HG03354 (cell line): ENCODE data around the gene MRNIP.
"Not testable (repeated sequence)": the region's sequence is repeated elsewhere in the genome, so short reads cannot be mapped to it uniquely, and the experiment has no call there.

Experiments used
- ATAC-seq: cut with Tn5 transposase; IDR thresholded peaks from one replicate; pipeline ENCODE4 v1.9.1; 2021; ENCODE audit warnings: mild to moderate bottlenecking; ENCODE audit not compliant: unreplicated experiment, poor library complexity, severe bottlenecking

Gene MRNIP

GRCh38 chr5:179873588-179874110 is 15.0 kb upstream of the MRNIP start:
- ATAC-seq, result no peak

DNA sequence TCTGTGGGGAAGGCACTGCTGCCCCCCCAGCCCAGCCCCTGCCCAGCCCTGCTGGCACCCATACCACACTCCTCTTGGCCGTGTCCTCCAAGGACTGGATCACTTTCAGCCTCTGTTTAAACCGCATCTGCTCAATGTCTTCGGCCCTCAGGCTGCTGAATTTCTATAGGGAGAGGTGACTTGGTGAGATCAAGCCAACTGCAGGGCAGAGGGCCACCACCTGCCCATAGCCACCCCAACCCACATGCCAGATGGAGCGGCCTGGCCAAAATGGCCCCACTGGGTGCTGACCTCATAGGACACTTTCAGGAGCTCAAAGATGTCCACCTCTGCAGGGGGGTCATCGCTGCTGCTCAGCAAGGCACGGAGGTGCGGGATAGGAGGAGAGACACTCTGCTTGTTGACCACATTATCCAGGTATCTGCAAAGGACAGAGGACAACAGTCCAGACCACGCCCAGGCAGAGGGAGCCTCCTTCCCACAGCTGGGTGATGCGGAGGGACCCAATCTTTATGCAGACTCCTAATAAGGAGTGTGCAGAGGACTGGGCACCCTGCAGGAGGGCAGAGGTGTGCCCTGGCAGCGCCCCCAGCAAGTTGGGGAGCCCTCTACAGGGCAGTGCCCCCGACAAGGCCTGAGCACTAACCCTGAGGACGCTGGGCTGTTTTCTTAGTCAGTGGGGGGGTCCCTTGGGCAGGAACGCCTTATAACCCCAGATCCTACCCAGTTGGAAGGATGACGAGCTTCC is 14.4 kb upstream of the MRNIP start:
- ATAC-seq, result no peak

DNA sequence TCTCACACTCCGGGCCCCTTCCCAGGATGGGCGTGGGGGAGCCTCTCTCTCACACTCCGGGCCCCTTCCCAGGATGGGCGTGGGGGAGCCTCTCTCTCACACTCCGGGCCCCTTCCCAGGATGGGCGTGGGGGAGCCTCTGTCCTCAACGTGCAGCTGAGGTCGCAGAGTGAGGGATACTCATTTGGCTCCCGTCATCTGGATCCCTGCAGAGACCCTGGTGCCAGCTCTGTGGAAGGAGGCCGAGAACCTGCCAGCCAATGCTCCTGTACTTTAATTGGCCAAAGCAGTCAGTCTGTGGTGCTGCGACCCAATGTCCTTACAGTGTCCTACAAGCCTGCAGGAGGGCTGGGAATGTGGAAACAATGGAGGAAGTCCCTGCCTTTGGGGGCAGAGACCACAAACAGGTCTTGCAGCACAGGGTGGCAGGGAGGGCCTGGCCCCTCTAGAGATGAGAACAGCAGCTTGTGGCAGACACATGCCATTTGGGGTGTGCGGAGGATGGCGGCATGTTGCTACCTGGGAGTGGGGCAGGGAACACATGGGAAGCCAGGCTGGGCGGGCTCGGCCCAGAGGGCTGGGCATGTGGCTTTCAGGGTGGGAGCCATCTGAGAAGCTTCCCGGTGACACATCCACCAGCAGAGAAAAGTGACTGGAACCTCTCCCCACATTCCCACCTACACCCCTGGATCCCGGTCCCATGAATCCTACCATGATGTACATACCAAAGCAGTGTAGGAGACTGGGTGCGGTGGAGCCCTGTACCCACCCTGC is 13.6 kb upstream of the MRNIP start:
- no peak for ATAC-seq

DNA sequence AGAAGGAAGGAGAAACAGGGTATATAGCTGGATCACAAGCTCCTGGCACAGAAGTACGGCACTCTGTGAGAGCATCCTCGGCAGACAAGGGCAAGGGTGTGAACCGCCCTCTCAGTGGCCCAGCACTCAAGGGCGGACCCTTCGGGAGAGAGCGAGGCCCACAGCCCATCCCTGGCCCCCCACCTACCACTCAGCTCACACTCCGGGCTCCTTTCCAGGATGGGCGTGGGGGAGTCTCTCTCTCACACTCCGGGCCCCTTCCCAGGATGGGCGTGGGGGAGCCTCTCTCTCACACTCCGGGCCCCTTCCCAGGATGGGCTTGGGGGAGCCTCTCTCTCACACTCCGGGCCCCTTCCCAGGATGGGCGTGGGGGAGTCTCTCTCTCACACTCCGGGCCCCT is 12.9 kb upstream of the MRNIP start:
- not testable (repeated sequence) for ATAC-seq

DNA sequence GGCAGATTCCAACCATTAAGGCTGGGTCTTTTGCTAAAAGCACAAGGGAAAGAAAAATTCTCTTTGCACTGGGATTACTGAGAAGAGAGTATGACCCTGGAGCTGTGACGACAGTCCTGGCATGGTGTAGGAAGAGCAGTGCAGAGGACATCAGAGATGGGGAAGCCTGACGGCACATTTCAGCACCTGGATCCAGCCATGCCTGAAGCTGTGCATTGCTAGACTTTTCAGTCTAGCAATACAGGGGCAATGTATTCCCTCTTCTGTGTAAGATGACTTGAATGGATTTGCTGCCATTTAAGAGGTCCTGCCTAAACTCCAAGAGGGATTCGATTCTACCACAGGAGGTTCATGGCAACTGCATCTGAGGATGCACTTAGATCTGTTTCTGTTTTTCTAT is 12.3 kb upstream of the MRNIP start:
- ATAC-seq, result no peak

GRCh38 chr5:179870403-179870903 is 11.8 kb upstream of the MRNIP start:
- ATAC-seq, result no peak

DNA sequence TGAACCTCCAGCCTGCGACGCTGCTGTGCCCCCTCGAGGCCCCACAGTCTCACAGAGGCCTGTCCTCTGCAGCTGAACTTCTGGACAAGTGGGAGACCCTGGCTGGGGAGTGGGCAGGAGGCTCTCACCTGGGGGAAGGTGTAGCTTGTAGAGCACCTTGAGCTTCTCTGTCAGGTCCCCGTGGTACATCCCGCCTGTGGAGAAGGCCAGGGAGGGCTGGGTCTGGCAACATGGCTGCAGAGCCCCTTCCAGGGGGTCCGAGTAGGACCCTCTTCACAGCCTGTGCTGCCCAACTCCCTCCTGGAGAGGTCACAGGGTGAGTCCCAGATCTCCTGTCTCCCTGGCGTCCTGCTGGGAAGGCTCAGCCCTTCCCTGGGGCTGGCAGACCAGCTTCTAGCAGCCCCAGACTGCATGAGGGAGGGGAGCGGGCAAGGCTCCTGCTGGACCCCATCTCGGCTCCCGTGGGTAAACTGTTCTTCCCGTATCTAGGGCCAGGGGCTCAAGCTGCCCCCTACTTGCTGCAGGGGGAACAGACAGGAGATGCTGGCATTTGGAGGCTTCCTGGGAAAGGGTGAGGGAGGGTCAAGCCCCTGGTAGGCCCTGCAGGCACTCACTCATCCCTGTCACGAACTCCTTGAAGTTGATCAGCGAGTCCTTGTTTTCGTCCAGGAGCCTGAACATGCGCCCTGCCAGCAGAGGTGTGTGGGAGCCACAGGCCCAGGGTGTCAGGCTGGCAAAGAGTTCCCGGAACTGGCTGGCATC is 11.2 kb upstream of the MRNIP start:
- ATAC-seq, result no peak

- ATAC-seq, result no peak
Observed at GRCh38 chr5:179869101-179869500, 10.5 kb upstream of the MRNIP start.

DNA sequence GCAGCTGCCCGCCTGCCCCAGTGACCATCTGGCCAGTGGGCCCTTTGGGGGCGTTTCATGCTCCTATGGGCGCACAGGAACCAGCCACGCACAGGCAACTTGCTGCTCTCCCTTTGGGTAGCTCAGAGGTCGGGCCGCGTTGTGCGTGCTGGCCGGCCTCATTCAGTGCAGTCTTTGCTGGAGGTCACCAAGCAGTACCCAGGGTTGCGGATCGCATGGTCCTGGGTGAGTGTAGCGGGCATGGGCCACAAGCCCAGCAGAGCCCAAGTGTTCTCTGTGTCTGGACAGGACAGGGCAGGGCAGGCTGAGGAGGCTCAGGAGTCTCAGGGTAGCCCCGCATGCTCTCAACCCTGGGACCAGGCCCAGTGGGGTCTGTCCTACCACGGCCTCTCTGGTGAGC is 9.9 kb upstream of the MRNIP start:
- ATAC-seq, result no peak

DNA sequence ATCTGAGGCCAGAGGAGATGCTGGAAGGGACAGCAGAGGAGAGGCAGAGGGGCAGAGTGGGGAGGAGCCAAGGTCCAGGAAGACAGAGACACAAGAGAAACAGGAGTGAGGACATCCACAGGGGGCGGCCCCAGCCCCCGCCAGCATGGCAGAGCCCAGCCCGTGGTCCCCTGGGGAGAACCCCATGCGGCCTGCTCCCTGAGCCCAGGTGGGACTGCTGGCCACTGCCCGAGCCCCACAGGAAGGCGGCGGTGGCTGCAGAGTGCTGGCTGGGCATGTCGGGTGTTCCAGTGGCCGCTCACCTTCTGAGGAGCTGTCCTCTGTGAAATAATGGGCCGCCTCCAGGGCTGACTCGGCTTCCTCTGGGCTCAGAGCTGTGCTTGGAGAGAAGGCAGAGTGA is 8.9 kb upstream of the MRNIP start:
- ATAC-seq, result no peak

- ATAC-seq, result no peak
Observed at GRCh38 chr5:179867079-179867465, 8.5 kb upstream of the MRNIP start.

DNA sequence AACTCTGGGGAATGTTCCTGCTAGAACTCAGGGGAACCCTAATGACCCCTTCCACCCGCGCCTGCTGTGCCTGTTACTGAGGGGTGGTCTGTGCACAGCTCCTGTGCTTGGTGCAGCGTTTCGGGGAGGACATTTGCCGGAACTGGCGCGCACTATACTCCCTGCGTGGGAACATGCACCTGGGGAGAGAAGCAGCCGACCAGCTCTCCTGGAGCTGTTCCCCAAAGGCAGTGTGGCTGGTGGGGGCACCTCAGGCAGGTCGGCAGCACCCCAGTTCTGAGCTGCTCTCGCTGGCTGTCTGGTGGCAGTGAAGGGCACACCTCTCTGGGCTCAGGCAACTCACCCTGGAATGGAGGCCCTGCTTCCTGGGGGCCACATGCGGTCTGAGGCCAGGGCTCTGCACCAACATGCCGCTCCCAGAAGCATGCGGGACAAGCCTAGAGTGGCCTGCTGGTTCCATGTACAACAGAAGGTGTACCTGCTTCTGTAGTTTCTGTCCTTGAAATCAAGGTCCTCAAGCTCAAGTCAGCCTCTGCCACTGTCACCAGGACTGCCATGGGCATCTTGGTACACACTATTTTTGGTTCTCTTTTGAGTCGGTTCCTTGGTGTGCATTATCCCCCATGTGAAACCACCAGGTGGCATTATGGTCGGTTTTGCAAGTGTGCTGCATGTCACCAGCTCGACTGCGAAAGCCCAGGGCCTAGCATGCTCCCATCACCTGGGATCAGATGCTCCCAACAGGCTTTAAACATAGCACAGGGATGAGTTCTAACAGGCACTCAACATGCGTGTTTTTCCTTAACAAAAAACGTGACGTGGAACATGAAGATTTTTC is 7.8 kb upstream of the MRNIP start:
- peak; percentile 45 for ATAC-seq

- ATAC-seq, result no peak
Observed at GRCh38 chr5:179865491-179866240, 7.0 kb upstream of the MRNIP start.

DNA sequence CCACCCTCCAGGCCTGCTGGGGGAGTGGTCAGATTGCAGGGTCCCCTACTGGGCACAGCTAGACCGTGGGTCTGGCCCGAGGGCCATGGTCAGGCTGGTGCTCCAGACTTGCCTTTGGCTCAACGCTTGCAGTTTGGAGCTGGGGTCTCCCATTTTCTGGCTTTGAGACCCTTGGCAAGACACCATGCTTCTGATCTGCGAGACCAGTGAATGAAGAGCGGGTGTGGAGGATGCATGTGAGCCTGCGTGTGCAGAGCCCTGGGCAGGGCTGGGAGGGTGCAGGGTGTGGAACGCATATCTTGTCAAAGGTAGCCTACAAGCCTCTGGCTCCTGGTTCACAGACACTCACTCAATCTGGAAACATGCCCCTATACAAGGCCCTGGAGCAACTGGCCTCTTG is 6.1 kb upstream of the MRNIP start:
- no peak for ATAC-seq

- ATAC-seq, result no peak
Observed at GRCh38 chr5:179863449-179864085, 5.0 kb upstream of the MRNIP start.

DNA sequence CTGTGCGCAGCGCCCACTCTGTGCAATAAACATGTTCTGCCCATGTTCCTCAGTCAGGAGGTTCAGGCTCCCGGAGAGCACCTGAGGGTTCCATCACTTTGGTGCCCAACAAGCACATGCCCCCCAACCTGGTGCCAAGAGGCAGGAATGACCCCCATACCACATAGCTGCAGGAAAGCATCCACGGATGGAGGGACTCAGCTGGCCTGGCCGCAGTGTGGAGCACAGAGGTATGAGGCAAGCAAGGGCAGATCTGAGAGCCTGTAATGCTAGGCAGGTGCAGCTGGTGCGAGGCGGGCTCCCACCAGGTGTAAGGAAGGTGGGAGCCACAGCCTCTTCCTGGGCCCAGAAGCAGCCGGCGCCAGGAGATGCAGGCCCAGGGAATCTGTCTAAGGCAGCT is 4.3 kb upstream of the MRNIP start:
- ATAC-seq, result no peak

- ATAC-seq, result no peak
Observed at GRCh38 chr5:179862296-179862695, 3.7 kb upstream of the MRNIP start.

GRCh38 chr5:179860301-179860700 is 1.7 kb upstream of the MRNIP start:
- no peak for ATAC-seq
